AML-193 (cell line): ENCODE measurements around the gene RIMKLA.

Experiments used
- DNase-seq, 2 experiments: peaks; one replicate each; lab custom pipeline; 2025; lab: John Stamatoyannopoulos, UW

Gene RIMKLA

DNA sequence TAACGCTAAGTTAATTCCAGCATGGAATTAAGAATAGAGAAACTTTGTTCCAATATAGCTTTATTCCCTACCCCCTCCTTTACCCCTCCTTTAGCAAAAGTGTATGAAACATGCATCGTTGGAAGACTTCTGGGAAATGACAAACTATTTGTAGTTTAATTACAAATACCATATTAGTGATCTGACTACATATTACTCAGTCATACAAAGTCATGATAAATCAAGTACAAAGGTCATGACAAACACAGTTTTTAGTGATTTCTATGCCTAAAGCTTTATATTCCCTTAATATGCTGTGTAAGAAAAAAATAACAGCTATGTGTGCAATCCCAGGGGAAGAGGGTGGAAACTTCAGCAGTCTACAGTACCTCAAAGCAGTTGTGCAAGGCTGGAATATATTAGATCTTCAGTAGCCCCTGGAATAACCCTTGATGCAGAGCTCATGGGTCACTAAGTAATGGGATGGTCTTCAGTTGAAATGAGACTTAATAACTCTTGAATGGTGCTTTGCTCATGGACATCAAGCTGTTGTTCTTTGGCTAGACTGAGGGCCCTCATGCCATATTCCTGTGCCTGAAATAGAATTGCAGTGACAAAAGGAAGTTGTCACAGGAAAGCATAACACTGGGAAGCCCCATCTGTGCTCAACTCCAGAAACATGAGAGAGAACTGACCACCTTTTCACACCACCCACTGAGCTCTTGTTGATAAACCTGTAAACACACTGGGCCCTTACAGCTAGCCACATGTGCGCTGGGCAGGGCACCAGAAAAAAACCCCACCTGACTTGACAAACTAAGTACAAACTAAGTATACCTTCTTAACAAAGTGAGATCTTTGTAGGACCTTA, 49.9 kb downstream of the RIMKLA start:
- no peak for DNase-seq

DNA sequence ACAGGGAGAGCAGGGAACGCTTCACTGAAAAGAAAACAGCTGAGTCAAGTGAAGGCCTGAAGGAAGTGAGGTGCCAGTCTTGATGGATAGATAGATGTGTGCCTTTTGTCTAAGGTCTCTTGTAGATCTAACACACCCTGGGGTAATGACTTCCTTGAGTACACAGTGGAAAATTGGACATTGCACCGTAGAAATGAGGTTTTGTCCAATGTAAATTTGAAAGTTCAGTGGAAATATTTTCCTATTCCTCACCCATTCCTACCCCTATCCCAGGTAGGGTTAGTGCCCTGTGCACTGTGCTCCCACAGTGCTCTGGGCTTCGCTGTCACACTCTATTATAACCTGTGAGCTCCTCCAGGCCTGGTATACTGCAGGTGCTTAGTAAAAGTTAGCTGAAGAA, 50.9 kb downstream of the RIMKLA start:
- no peak for DNase-seq

DNA sequence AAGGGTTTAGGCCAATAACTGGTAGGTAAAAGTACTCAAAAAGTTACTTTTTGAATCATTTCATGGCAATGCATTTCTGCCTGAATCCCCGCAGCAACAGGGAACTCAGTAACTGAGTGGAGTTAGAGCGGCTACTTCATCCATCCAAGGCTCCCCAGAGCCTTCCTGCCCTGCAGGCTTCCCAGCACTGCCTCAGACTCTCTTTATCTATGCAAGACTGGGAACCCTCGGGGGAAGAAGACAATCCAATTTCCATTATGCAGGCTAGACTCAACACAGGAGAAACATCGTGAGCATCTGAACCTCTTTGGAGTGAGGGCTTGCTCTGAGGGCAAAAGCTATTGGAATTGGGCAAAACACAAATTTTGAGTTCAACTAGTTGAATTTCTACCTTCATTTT, 52.1 kb downstream of the RIMKLA start:
- no peak for DNase-seq

DNA sequence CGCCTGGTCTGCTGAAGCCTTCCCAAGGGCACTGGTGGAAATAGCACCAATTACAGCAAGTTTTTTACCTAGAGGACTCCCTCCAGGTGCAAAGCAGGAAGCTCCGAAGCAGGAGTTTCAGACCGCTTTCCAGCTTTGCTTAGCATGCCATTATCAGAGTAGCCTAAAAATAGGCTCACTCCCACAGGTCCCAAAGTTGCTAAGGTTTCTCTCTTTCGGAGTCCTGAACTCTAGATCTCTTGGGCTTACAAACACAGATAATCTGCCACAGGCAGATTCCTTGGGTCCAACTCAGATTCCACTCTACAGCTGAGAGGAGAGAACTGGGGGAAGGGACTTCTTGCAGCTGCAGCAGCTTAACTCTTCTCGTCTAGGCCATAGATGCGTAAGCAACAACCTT, 52.8 kb downstream of the RIMKLA start:
- no peak for DNase-seq

DNA sequence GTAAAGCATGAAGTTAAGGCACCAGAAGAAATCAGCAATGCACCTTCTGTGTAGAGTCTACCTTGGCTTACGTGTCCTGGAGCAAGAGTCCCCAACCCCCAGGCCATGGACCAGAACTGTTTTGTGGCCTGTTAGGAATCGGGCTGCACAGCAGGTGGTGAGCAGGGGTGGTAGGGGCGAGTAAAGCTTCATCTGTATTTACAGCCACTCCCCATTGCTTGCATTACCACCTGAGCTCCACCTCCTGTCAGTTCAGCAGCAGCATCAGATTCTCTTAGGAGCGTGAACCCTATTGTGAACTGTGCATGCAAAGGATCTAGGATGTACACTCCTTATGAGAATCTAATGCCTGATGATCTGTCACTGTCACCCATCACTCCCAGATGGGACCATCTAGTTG, 53.7 kb downstream of the RIMKLA start:
- DNase-seq, result no peak

DNA sequence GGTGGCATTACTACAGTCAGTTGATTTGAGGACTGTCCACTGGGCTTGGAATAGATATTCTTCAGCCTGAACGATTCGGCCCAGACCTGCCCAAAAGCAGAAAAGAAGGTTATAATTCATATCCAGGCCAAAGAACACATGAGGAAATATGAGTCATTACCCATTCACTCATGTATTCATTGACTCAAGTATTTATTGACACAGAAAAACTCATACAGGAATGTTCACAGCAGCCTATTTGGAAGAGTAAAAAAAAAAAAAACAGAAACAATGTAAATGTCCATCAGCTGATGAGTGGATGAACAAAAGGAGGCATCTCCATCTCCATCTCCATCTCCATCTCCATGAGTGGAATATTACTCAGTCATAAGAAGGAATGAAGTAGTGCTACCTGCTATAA, 59.3 kb downstream of the RIMKLA start:
- no peak for DNase-seq

DNA sequence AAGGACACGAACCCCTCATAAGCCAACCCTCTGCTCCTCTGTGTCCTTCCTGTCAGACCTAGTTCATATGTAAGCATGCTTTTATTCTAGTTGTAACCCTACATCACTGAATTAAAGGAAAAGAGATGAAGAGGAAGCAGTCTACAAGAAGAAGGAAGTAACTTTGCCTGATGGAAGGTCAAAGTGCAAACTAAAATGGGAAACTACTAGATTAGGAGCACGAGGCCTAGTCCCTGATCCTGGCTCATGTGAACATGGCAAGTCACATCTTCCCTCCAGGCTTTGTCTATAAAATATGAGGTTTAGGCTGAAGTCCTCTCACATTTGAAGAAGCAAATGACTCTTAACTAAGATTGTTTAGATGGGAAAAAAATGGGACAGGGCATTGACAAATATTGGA, 62.1 kb downstream of the RIMKLA start:
- DNase-seq, result peak; percentile 13 to 33

DNA sequence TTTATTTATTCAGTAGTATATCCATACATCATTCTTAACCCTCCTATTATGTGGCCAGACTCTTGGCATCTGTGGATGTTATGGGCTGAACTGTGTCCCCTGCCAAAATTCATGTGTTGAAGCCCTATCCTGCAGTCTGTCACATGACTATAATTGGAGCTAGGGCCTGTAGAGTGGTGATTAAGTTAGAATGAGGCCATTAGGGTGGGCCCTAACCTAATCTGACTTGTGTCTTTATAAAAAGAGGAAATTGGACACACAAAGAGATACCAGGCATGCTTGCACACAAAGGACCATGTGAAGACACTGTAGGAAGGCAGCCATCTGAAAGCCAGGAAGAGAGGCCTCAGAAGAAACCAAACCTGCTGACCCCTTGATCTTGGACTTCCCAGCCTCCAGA, 68.7 kb downstream of the RIMKLA start:
- no peak for DNase-seq

DNA sequence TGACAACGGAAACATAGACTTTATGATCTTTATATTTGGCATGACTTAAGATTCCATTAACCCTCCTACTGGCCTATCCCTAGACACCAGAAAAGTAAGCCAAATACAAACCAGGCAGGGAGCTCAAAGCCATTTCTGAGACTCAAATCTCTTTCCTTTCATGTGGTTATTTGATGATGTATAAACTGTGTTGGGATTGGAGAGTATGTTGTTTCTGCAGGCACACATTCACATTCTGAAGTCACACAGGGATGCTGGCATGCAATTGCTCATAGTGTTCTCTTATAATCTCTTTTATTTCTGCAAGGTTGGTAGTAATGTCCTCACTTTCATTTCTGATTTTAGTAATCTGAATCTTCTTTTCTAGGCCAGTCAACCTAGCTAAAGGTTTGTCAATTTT, 69.5 kb downstream of the RIMKLA start:
- DNase-seq, result no peak

DNA sequence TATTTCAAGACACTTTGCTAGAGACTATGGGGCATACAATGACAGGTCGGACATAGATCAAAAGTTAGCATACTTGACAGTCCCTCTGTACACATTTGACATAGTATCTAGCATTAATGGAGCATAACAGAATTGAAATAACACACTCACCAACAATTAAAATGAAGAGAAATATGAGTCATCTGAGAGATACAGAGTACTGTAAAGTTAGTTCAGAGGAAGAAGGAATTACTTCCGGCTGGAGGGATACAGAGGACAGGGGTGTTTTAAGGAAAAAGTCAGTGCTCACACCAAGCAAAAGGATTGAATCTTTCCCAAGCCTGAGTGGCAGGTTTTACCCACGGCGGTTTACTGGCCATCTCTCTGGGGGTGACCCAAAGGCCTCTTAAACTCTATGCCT, 72.8 kb downstream of the RIMKLA start:
- DNase-seq, result no peak

DNA sequence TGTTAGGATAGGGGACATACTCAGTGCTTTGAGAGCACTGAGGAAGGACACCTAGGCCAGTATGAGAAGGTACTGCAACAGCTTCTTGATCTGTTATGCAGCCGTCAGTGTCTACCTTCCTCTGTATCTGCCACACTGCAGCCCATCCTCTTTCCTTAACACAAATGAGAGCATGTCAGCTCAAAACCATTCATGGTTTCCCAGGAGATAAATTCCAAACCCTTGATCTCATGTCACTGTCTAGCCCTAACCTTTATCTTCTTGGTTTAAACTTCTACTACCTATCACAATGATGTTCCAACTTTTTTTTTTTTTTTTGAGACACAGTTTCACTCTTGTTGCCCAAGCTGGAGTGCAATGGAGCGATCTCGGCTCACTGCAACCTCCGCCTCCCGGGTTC, 73.8 kb downstream of the RIMKLA start:
- DNase-seq, result no peak

DNA sequence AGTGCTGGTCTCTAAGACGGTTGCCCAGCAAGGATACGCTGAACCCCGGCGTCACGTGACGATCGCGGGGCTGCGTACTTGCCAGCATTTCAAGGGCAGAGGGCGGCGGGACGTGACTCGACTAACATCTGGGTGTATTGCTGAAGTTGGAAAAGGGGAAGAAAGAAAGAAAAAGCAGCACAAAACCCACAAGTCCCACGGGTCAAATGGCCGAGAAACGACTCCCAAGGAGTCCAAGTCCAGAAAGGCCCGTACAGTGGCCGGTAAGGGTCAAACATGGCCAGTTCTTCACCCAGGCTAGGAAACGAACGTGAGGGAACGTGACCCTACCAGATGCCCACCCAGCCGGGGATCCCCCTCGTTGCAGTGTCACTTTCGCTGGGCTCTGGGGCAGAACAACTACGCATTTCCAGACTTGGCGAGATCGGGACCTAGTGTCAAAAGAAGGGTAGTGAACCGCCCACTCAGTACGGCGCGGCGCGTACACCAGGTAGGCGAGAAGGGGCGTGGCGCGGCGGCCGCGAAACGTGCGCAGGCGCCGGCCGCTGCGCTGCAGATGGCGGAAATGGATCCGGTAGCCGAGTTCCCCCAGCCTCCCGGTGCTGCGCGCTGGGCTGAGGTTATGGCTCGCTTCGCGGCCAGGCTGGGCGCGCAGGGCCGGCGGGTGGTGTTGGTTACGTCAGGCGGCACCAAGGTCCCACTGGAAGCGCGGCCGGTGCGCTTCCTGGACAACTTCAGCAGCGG, 75.6 kb downstream of the RIMKLA start, which contains the start of the genes PPCS and ZMYND12:
Gene PPCS, plus strand, starts transcription at position 534 of the 744 bp plus-strand sequence. Its CDS starts 23 bp downstream, at position 557.
Gene ZMYND12, minus strand, starts transcription at position 13 of the 744 bp plus-strand sequence. CDS start 25 bp downstream, outside the sequence.
- DNase-seq, result peak; percentile 72 to 79

DNA sequence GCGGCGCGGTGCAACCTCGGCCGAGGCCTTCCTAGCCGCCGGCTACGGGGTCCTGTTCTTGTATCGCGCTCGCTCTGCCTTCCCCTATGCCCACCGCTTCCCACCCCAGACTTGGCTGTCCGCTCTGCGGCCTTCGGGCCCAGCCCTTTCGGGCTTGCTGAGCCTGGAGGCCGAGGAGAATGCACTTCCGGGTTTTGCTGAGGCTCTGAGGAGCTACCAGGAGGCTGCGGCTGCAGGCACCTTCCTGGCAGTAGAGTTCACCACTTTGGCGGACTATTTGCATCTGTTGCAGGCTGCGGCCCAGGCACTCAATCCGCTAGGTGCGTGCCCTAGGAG, 76.1 kb downstream of the RIMKLA start:
- DNase-seq, result peak; percentile 43 to 54

DNA sequence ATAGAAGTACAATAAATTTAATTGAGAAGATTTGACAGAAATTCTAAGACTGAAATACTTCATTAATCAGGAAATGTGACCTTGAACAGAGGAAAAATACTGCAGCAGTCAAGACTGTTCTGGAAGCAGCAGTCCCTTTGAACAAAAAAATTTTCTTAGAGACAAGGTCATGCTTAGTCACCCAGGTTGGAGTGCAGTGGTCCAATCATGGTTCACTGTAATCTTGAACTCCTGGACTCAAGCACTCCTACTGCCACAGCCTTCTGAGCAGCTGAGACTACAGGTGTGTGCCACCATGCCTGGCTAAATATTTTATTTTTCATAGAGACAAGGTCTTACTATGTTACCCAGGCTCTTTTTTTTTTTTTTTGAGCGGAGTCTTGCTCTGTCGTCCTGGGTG, 80.6 kb downstream of the RIMKLA start:
- DNase-seq, result no peak

DNA sequence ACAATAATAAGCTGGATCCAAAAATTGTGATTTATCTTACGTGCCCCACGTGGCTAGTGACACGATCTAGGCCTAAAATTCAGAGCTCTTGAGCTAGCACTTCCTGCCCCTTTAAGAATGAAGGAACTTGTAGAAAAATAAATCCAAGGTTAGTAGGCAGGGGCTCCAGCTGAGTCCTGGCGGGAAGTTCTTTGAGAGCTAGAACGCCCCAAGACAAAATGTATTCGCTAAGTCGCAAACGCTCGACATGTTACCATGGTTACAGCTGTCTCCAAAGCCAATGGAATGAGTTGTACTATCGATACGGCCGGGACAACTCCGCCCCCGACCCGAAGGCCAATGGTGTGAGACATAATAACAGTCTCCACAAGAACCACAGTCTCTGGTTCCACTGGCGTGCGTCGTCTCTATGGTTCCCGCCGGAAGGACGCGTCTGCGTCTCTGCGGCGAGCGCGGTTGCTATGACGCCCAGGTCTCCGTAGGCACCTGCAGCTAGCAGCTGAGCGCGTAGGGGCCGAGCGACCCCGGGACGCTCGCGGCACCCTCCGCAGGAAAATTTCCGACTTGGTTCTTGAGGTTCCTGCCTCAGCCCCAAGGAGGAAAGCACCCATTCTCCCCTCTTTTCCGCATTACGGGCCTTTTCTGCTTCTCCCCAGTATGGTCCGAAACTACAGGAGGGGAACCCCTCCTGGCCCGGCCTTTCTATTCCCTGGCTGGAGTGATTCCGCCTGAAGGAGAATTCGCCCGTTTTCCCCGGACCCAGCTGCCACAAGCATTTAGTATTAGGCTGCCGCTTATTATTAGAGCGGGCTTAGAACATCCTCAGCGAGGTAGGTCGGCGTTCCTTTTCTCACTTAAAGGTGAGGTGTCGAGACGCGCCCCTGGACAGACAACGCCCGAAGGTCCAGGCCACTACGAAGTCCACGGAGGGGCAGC, 82.5 kb downstream of the RIMKLA start, which contains the start of gene CCDC30:
Gene CCDC30, plus strand, starts transcription at position 459 of the 936 bp plus-strand sequence. CDS start 17,266 bp downstream, outside the sequence.
- DNase-seq, result peak; percentile 90 to 92

DNA sequence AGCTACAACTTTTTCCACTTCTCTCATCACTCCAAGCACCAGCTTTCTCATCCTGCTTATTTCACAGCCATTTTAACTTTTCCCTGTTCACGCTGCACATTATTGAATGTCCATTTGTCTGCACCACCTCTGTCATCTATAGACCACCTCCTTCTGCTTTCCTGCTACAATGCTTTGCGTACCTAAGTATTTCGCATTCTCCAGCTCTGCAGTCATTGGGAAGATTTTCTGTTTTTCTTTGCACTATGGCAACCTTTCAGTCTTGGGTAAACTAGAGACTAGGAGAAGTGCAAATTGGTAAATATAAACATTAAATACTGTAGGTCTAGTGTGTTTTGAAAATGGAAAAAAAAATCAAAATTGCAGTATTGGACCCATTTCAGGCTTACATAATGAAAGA, 83.3 kb downstream of the RIMKLA start:
- no peak for DNase-seq

DNA sequence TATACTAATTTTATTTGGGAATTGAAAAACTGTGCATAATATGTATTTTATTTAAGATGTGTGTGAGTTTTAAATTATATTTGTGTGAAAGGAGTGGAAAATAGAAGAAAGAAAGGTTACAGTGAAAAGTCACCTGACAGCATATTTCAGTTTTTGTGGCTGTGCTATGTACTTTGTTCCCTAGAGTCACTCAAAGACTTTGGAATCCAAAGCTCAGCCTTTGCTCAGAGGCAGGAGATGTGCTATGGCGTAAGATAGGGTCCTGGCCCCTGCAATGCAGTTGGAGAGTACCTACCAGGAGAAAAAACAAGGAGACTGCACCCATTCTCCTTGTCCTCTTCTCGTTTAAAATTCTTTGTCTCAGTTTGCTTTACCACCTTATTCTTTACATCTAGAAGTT, 85.4 kb downstream of the RIMKLA start:
- DNase-seq, result no peak

DNA sequence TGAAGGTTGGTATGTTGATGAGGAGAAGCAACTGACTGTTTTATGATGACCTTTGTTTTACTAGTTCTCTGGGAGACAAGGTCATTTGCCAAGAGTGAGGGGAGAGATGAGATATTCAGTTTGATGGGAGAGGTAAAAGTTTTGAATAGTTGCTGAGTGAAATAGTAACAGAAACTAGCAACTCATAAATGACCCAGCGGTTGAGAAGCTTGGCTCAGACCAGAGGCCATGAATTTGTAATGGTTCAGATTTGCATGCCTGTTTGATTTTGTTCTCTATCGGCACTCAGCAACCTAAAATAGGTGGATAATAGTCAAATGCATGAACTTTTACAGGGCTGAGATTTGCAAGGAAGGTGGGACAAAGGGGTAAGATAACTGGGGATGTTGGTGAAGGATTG, 89.1 kb downstream of the RIMKLA start:
- no peak for DNase-seq
